ENCODE measurements around the gene NBPF15.
"Not testable (repeated sequence)": the region's sequence is repeated elsewhere in the genome, so short reads cannot be mapped to it uniquely, and the experiment has no call there.

Gene NBPF15, protein sequence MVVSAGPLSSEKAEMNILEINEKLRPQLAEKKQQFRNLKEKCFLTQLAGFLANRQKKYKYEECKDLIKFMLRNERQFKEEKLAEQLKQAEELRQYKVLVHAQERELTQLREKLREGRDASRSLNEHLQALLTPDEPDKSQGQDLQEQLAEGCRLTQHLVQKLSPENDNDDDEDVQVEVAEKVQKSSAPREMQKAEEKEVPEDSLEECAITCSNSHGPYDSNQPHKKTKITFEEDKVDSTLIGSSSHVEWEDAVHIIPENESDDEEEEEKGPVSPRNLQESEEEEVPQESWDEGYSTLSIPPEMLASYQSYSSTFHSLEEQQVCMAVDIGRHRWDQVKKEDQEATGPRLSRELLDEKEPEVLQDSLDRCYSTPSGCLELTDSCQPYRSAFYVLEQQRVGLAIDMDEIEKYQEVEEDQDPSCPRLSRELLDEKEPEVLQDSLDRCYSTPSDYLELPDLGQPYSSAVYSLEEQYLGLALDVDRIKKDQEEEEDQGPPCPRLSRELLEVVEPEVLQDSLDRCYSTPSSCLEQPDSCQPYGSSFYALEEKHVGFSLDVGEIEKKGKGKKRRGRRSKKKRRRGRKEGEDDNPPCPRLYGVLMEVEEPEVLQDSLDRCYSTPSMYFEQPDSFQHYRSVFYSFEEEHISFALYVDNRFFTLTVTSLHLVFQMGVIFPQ

DNA sequence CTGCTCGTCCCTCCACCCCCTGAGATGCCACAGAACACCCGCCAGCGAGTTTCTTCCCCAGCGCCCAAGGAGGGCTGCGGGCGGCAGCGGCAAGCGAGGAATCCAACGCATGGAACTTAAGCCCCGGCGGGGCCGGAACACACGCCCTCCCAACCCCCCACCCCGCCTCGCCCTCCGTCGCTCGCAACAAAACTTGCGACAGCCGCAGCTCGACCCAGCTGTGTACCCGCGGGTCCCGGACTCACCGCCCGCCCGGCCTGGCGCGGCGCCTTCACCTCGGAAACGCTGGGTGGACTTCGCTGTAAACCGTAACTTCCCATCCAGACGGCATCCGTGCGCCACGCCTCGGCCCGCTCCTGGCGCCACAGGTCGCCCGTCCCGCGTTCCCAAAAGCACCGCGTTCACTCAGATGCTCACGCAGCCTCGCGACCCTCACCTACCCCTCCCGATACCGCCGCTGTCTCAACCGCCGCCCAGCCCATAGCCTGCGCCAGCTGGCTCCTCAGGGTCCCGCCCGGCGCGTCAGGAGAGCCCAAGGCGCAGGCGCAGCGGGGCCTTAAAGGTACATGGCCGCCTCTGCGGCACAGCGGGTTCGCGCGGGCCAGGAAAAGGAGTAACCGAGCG, at the start of gene NBPF15:
TSS of gene NBPF15 (minus strand) at position 534 of the 624 bp plus-strand sequence. CDS start 21,666 bp downstream, outside the sequence.
- DNase-seq, result peak in 12 of 14 donors; percentile 0 to 51 (median 15)

DNA sequence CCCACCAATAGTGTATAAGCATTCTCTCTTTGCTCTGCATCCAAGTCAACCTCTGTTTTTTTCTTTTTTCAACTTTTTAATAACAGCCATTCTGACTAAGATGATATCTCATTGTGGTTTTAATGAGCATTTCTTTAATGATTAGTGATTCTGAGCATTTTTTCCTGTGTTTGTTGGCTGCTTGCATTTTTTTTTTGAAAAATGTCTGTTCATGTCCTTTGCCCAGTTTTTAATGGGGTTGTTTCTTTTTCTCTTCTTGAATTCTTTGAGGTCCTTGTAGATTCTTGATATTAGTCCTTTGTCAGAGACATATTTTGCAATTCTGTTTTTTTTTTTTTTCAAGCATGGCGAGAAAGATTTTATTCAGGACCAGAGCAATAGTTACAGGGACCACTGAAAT, 35.0 kb upstream of the NBPF15 start:
- DNase-seq, result not testable (repeated sequence)

DNA sequence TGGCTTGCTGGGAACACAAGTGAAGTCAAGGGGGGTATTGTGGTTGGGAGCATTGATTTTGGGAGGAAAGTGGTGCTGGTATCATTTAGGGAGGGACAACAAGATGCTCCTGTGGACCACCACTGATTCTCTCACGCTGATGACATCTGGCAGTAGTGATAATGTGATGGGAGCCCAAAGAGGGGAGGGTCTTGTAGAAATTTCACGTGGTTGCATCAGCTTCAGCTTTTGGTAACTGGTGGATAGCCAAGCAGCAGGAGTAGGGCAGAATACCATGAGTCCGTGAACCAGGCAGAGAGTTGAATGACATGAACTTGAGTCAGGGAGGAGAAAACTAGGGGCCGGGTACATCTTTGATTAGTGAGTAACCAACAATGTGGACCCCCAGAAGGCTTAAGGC, 32.7 kb upstream of the NBPF15 start:
- DNase-seq, result not testable (repeated sequence)

DNA sequence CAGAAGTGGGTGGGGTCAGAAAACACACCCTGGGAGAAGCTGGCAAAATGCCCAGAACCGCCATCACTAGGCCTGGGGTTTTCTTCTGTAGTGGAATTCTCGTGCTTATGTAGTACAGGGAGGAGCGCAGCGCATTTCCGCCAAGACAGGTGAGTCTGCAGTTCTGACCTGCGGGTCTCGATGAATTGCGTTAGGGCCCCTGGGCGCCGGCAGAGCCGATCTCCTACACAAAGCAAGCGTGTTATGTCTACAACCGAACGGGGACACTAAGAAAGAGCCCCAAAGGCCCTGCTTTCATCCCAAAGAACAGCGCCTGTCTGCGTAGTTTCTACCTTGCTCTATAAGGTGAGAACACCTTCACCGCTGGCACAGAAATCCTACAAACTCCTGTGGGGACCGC, 28.9 kb upstream of the NBPF15 start:
- DNase-seq, result not testable (repeated sequence)

DNA sequence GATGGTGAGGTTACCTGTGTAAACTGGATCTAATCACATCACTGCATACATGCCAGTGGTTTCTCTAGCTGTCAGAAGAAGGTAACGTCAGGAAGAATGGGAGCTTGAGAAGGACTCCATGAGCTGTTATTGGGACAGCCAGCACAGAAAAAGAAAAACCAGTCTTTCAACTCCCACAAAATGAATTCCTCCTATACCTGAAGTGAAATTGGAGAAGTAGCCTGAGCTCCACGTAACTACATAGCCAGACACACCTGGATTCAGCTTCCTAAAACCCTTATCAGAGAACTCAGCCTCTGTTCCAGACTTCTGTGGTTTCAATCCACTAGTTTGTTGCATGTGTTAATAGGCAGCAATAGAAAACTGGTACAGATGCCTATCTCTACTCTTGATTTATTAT, 25.5 kb upstream of the NBPF15 start:
- DNase-seq, result not testable (repeated sequence)

DNA sequence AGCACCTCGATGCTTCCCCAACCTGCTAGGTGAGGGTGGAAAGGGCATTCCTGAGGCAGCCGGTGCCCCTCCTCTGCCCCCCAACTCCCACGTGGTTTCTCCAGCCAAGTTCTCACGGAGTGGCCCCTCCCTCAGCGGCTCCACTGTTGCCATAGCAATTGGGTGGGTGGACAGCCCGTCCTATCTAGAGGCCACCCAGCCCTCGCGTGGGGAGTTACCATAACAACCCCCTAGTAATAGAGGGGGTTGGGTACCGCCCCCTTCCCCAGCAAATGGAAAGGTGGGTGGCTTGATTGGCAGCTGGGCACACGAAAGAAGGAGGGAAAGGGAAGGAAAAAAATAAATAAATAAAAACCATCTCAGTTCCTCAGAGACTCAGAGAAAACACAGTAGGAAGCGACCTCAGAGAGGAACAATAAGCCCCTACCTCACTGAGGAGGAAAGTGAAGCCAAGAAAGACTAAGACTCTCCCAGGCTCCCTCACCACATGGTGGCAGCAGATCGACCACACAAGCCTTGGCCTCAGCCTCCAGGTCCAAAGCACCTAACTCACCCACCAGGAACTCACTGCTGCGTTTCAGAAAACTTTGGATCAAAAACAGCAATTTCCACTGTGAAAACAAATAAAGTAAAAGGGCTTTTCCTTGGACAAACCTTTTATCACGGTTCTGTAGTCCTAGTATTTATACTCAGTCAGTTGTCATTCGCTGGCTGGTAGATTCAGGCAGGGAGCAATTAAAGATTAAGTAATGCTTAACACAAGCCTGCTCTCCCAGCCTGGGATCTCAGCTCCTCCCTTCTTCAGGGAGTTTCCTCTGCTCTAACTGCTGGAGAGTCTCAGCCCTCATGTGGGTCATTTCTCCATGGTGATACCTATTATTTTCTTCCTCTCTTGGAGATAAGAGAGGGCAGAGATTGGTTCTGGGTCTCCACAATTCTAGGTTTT, 23.9 kb upstream of the NBPF15 start:
- not testable (repeated sequence) for DNase-seq

DNA sequence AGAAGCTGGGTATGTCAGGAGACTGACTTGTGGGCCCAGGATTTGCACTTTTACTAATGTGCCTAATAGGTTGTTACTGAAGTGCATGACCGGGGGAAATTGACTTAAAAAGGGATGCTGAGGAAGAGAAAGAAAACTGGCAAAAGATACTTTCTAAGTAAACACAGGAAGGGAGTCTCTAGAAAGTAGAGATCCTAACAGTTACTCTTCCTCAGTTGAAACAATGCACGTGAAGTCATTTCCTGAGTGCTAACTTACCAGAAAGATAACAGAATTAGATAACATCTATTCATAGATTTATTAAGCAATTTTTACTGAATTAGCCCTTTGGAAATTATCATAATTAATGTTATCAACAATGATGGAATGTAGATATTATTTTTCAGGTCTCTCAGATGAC, 12.4 kb upstream of the NBPF15 start:
- DNase-seq, result not testable (repeated sequence)

DNA sequence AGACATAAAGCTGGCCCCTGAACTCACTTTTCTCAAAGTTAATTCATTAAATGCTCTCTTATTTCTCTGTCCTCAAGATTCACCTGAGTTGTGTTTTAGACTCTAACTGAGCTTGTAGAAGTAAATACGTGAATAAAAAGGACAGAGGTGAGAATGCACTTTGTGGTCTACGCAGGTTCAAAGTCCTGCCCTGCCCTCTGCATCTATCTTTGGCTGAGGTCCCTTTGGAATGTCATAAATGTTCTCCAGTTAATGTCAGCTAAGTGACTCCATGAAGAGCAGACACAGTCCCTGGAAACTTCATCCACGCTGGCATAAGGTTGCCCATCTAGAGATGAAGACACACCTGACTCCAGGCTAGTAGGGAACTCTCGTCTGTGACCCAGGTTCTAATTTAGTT, 10.0 kb upstream of the NBPF15 start:
- DNase-seq, result not testable (repeated sequence)

DNA sequence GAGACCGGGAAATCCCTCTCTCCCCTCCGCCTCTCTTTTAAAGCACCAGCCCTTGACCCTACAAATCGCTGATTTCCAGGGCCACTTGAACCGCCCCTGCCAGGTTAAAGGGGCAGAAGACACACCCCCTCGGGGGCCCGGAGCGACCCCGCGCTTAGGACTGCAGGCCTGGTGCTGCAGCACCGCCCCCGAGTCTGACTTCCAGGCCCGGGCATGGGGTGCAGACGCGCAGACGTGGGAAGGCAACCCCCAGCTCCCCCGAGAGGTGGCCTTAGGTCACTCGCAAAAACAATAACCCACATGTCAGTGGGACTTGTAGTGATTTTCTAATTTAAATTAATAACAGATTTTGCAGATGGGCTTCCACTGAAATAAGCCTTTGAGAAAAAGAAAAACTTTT, 309 bp upstream of the NBPF15 start:
- DNase-seq, result not testable (repeated sequence)

DNA sequence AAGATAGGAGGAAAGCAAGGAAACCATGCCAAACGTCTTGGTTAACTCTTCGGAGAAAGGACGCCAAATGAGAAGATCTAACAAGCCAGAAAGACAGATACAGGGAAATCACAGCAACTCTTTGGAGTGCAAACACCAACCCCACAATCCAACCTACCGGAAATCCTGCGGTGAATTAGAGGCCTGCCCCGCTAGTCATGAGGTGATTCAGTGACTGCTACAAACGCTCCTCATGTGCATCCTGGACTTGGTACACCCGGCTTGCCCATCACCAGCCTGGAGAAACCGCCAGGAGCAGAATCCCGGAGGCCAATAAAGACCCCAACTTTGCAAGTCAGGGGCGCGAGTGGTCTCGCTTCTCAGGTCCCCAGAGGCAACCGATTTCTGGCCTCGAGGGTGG, 783 bp downstream of the NBPF15 start:
- DNase-seq, result not testable (repeated sequence)

DNA sequence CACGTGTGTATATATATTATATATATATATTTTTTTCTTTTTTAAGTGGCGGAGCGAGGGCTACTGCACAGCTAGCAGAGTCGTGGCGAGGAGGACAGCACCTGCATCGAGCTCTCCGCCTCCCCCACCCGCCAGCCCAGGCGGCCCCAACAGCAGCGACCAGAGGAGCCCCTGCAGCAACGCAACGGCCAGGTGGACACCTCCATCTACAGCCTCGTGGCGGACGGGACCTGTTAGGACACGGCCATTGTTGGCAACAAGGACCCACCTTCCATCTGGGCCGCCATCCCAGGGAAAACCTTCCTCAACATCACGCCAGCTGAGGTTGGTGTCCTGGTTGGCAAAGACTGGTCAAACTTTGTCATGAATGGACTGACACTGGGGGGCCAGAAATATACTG, 19.1 kb downstream of the NBPF15 start:
- DNase-seq, result not testable (repeated sequence)

DNA sequence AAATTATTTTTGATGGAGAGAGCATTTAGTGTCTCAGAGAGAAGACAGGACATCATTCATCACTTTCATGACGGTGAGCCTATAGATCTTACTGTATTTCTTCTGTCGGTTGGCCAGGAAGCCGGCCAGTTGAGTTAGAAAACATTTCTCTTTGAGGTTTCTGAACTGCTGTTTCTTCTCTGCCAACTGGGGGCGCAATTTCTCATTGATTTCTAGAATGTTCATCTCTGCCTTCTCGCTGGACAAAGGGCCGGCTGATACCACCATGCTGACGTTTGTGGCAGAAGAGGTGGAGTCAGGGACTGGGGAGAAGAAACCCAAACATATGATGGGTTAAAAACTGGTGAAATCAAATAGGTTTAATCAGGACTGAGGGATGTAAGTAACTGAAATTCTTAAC, 21.7 kb downstream of the NBPF15 start:
- not testable (repeated sequence) for DNase-seq

DNA sequence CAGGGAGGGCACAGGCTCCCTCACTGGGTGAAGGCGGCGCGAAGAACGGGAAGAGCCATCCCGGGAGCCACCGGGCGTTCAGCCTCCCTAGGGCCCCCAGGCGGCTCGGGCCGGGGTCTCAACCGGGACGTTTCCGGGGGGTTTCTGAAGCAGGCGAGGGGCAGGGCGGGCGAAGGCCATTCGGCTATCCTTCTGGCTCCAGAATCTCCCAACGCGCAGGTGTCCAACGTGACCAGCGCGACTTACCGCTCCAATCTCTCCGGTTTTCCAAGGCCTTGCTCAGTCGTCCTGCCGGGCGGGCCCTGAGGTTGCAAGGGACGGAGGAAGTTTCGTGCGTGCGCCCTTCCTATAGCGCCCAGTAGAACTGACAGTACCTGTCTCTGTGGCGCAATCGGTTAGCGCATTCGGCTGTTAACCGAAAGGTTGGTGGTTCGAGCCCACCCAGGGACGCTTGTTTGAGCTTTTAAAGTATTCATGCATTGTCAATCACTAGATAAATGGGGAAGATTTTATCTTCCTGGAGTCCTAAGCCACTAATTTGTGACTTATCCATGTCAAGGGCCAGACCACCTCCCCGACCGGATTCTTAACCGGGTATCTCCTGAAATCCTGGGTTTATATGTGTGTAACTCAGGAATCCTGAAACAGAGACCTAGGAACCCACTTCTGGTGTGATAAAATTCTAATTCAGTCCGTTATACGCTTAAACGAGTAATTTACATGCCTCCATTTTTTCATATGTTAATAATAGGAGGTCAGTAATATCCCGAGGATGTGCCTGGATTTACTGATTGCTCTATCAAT, 42.4 kb downstream of the NBPF15 start:
- DNase-seq, result peak in 5 of 14 donors; percentile 0 to 76 (median 2)

DNA sequence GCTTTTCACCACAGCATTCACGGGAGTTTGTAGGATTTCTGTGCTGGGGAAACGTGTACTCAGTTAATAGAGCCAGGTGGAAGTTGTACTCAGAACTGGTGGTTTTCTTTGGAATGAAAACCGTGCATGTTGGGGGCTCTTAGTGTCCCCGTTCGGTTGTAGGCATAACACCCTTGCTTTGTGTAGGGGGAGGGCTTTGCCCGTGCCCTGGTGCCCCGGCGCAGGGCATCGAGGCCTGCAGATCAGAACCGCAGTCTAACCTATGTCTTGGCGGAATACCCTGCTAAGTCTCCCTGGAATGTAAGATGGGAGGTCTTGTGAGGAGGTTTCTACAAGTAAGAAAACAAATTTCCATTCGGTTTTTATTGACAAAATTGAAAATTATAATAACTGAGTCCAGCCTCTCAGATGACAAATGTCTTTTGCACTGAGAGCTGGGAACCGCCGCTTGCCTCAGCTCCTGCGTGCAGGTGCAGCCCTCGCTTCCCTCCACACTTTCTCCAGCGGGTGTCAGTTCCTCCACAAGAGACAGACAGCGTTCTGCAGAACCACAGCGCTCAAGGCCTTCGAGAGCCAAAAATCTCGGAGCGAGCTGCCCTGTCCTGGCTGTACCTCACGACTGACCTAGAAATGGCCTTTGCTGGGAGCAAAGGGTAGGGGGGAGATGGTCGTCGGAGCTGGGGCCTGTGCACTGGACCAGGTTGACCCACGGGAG, 47.9 kb downstream of the NBPF15 start:
- not testable (repeated sequence) for DNase-seq

DNA sequence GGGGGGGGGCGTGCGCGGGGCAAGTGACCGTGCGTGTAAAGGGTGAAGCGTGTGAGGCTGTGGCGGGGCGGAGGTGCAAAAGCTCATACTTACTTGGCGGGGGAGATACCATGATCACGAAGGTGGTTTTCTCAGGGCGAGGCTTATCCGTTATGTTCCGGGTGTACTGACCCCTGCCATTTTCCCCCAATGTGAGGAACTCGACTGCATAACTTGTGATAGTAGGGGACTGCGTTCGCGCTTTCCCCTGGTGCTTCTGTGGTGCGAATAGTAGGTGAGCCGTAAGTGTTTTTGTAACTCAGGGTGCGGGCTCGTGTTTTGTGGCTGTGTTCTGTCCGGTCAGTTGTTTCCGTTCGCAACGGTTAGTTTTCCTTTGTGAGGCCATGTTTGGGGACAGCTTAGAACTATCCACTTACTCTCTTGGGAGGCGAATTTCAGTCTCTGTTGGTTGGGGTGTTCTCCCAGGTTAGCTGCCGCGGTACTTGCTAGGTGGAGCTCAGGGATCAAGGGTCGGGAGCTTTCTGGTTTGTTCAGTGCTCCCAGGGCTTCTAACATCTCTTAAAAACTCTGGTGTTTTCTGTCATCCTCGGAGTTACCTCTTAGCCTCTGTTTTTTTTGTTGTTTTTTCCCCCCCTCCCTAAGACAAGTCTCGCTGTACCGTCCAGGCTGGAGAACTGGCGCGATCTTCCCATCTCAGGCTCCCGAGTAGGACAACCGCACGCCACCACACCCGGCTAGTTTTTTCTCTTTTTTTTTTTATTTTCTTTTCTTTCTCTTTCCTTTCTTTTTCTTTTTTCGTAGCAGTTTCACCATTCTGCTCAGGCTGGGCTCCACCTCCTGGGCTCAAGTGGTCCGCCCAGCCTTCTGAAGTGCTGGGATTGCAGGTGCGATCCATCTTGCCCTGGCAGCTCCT, 48.7 kb downstream of the NBPF15 start:
- peak in 10 of 14 donors; percentile 19 to 90 (median 58) for DNase-seq

DNA sequence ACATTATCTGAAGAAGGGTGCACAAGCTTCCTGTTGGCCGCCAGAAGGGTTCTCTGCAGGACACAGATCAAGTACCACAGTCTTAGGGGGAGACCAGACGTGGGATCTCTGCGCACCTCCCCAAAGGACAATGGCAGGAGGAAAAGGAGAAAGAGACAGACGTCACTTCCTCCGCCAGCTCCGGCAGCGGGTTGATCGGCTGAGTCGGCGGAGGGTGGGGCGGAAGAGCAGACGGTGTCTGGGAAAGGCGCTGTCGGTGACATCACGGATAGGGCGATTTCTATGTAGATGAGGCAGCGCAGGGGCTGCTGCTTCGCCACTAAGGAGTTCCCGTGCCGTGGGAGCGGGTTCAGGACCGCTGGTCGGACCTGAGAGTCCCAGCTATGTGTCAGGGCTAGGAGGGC, 49.4 kb downstream of the NBPF15 start:
- peak in 8 of 14 donors; percentile 19 to 79 (median 38) for DNase-seq

DNA sequence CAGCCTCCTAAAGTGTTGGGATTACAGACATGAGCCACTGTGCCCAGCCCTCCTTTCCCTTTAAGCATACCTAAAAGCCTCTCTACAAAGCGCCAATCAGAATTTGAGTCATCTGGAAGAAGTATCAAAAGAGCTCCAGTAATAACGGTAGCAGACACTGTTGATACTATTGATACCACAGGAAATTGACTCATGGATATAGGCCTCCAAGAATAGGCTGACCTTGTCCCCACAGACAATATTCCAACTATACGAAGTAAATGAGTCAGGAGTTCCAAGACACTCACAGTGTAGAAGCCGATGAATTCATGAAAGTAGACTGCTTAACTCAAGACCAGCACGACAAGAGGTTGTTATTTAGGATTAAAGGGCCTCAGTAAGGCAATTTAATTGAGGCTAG, 58.7 kb downstream of the NBPF15 start:
- DNase-seq, result not testable (repeated sequence)

DNA sequence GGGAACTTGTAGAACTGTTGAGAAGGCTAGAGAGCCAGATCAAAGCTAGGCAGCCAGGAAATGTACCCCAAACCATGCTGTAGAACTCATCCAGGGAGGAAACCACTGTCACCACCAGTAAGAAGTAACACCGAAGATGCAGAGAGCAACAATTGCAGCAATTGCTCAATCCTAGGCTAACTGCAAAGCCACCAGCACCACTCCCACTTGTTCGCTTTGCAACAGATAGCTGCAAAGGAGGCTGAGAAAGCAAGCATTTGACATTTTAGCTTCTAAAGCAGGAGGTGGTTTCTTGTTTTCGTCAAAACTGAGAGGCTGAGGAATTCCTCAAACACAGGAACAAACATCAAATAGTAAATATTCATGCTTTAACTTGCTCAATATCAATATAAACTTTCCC, 89.8 kb downstream of the NBPF15 start:
- not testable (repeated sequence) for DNase-seq

Data from C1 segment of cervical spinal cord (tissue), 14 donors.